Measurements from ENCODE around the gene LHX3.

GRCh38 chr9:136198605-136199083 is 6.3 kb downstream of the LHX3 start:
- TF ChIP-seq RARB (CRISPR knock-in tag; IDR thresholded peaks at IDR 0.05) (no peak), ZNF565 (CRISPR knock-in tag; conservative IDR thresholded peaks at IDR 0.05; ENCODE audit: low read depth) (no peak)
